COLO668 (cell line): Measurements from ENCODE around the gene GRIN3B.

Source experiments
- DNase-seq: peaks from one replicate; lab custom pipeline; 2025; ENCODE audit not compliant: unreplicated experiment; lab: John Stamatoyannopoulos, UW

The GRIN3B gene

DNA sequence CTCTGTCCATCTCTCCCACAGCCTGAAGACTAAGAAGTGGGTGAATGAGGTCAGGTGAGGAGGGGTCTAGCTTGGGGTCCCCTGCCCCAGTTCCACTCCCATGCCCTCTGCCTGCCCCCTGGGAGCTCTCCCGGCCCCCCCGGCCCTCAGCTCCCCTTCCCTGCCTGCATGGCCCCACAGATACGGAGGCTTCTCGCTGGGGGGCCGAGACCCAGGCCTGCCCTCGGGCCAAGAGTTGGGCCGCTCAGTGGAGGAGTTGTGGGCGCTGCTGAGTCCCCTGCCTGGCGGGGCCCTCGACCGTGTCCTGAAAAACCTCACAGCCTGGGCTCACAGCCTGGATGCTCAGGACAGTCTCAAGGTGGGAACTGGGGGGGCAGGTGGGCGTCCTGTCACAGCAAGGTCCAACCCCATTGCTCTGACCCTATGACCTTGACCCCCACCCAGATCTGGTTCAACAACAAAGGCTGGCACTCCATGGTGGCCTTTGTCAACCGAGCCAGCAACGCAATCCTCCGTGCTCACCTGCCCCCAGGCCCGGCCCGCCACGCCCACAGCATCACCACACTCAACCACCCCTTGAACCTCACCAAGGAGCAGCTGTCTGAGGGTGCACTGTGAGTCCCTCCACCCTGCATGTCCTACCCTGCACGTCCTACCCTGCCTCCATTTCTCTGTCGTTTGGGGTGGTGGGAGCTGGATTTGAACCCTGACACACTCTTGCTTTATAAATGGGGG is 55.8 kb downstream of the GRIN3B start:
- DNase-seq, result no peak

DNA sequence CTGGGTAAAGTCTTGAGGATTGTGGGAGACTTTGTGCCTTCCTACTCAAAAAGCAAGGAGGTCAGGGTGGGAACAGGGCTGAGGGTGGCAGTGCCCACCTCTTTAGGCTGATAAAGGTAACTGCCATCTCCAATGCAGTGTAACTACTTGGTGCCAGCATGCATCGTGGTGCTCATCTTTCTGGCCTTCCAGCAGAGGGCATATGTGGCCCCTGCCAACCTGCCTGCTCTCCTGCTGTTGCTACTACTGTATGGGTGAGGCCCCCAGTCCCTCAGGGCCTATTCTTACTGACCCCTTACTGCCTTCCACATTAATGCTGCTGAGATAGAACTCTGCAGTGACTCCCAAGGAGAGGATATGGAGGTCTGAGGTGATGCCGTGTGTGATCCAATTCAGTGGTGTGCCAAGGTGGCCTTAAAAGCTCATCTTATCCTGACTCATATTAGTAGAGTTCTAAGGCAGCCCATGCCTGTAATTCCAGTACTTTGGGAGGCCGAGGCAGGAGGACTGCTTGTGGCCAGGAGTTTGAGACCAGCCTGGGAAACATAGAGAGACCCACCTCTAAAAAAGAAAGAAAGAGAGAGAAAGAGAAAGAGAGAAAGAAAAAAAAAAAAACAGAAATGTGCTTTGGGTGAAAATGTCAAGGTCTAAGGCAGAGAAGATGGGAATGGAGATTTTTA is 57.1 kb downstream of the GRIN3B start:
- DNase-seq, result no peak

- no peak for DNase-seq
Measured at GRCh38 chr19:1058112-1058511, 57.9 kb downstream of the GRIN3B start.
